Measurements from ENCODE around the gene POLR2L. TPM values are rescaled to one million over a fixed set of nuclear protein-coding genes. Genes with fewer than 3 reads are reported as not detected.

Gene POLR2L
- total RNA-seq, 1 experiment from 2014 or later = 211 TPM

- H3K9me3 ChIP-seq (ENCODE audit: control insufficient read depth in 1 of 2, insufficient read depth in 1 of 2, low read depth in 1 of 2, low read length in 2 of 2) = no peaks in the 10 kb centered on the region
- peaks cover 4 to 12% of the 10 kb centered on the region in 2 experiments for H3K4me1 ChIP-seq (ENCODE audit: control insufficient read depth in 1 of 2, insufficient read depth in 2 of 2, low read length in 2 of 2)
- DNase-seq (ENCODE audit: low read depth, low spot score) (no peak), ATAC-seq (no peak)
- ChIA-PET CTCF (no interaction called here), RAD21 (ENCODE audit: low non-redundant PET in 1 of 2, low total read pairs in 2 of 2, uncharacterized antibody in 2 of 2, unreplicated experiment in 2 of 2) (no interaction called here), POLR2A (interaction anchor here (0.8 kb wide), 1 partner anchor 9 kb away, joined by 4 read pairs; no protein-coding TSS in a partner anchor)
- TF ChIP-seq RAD21 (IDR thresholded peaks at IDR 0.05; ENCODE audit: low read depth) = no peak
- no peak for TF ChIP-seq REST (IDR thresholded peaks at IDR 0.05; ENCODE audit: low read depth)
- TF ChIP-seq ELF1 (IDR thresholded peaks at IDR 0.05; ENCODE audit: borderline replicate concordance, low read depth) = no peak
- TF ChIP-seq ATF3 (IDR thresholded peaks at IDR 0.05) = no peak
- no peak for TF ChIP-seq ZNF274 (IDR thresholded peaks at IDR 0.05; ENCODE audit: low read depth, low read length)
- no peak for TF ChIP-seq MAX (IDR thresholded peaks at IDR 0.05)
- no peak for TF ChIP-seq EZH2 (IDR thresholded peaks at IDR 0.05)
- no peak for TF ChIP-seq YY1 (IDR thresholded peaks at IDR 0.05; ENCODE audit: extremely low read depth, insufficient replicate concordance, low read depth, low read length)
- no peak for TF ChIP-seq ZBTB33 (IDR thresholded peaks at IDR 0.05; ENCODE audit: extremely low read depth, insufficient replicate concordance, low read length)
- TF ChIP-seq CBX3 (IDR thresholded peaks at IDR 0.05; ENCODE audit: low read depth) = no peak
- no peak for TF ChIP-seq POLR2AphosphoS5 (IDR thresholded peaks at IDR 0.05; ENCODE audit: low read depth, low read length)
- TF ChIP-seq SP1 (IDR thresholded peaks at IDR 0.05; ENCODE audit: low read depth) = no peak
- no peak for TF ChIP-seq EZH2phosphoT487 (IDR thresholded peaks at IDR 0.05; ENCODE audit: borderline replicate concordance)
- TF ChIP-seq POLR2A (IDR thresholded peaks at IDR 0.05; ENCODE audit: borderline replicate concordance, extremely low read depth, insufficient read depth, insufficient read length) = no peak
- TF ChIP-seq CTCF (IDR thresholded peaks at IDR 0.05 in 2 of 3, conservative IDR thresholded peaks at IDR 0.05 in 1 of 3; ENCODE audit: borderline replicate concordance in 1 of 3, insufficient read depth in 1 of 3, low read depth in 2 of 3, low read length in 2 of 3) = no peak
- no peaks in the 10 kb centered on the region for H3K79me2 ChIP-seq (ENCODE audit: insufficient read depth, low read length)
- intact Hi-C loops (cut with micrococcal nuclease) = no loop called here
- no peaks in the 10 kb centered on the region for H3K9me2 ChIP-seq (ENCODE audit: insufficient read depth)
- H3K36me3 ChIP-seq (ENCODE audit: control insufficient read depth in 1 of 2, insufficient read depth in 2 of 2, low read length in 2 of 2) = no peaks in the 10 kb centered on the region
- H3K4me3 ChIP-seq (replicated peaks in 1 of 2; ENCODE audit: low read depth in 1 of 2, low read length in 2 of 2) = no peak overlapping the region
- no peak overlapping the region for H3K9ac ChIP-seq (ENCODE audit: low read length)
- no peak overlapping the region for H3K4me2 ChIP-seq (ENCODE audit: low read length)
- no peaks in the 10 kb centered on the region for H4K20me1 ChIP-seq (ENCODE audit: insufficient read depth)
- H2AFZ ChIP-seq (ENCODE audit: low read depth, low read length, poor library complexity, severe bottlenecking) = no peak overlapping the region
- no peak overlapping the region; the same call in 1 of the 2 replicates for H3K27ac ChIP-seq (ENCODE audit: low read depth, low read length)
- H3K27me3 ChIP-seq (ENCODE audit: insufficient read depth, low read length) = no peaks in the 10 kb centered on the region
- BruUV-seq (replicated peaks) = no TSS peak
Measured at GRCh38 chr11:854601-855329, 12.4 kb upstream of the POLR2L start.
